Mesenchymal stem cell (in vitro differentiated cells and primary cell): ENCODE measurements around the gene WDFY3.
"Not testable (repeated sequence)": the region's sequence is repeated elsewhere in the genome, so short reads cannot be mapped to it uniquely, and the experiment has no call there.

Experiments
- DNase-seq: peaks from one replicate; pipeline ENCODE4 v3.0.0-alpha.2; 2013
- H2AFZ ChIP-seq: one replicate; pipeline ENCODE4 v1.6.1; 2013; ENCODE audit warnings: low read depth, mild to moderate bottlenecking, control low read depth, inconsistent platforms, low read length, moderate library complexity
- H2AK5ac ChIP-seq: 2 replicates; pipeline ENCODE4 v1.6.1; 2013; ENCODE audit warnings: low read length, moderate library complexity, mild to moderate bottlenecking, inconsistent platforms; ENCODE audit not compliant: severe bottlenecking
- H2BK120ac ChIP-seq: one replicate; pipeline ENCODE4 v1.6.1; 2013; ENCODE audit warnings: low read depth, mild to moderate bottlenecking, inconsistent platforms, low read length, moderate library complexity
- H2BK12ac ChIP-seq, 2 experiments: one replicate each; pipeline ENCODE4 v1.6.1; 2013; ENCODE audit warnings: inconsistent platforms in 2 of 2, low read length in 2 of 2, mild to moderate bottlenecking in 2 of 2, moderate library complexity in 2 of 2, control low read depth in 1 of 2
- H2BK15ac ChIP-seq: one replicate; pipeline ENCODE4 v1.6.1; 2013; ENCODE audit warnings: mild to moderate bottlenecking, low read depth, inconsistent platforms; ENCODE audit not compliant: poor library complexity, severe bottlenecking
- H2BK5ac ChIP-seq: 2 replicates; pipeline ENCODE4 v1.6.1; 2013; ENCODE audit warnings: low read depth, mild to moderate bottlenecking, low read length, control low read depth, inconsistent platforms; ENCODE audit not compliant: poor library complexity, severe bottlenecking
- H3K14ac ChIP-seq, 2 experiments: one replicate each; pipeline ENCODE4 v1.6.1; 2013; ENCODE audit warnings: inconsistent platforms in 2 of 2, low read length in 2 of 2, control low read depth in 1 of 2, mild to moderate bottlenecking in 1 of 2, moderate library complexity in 1 of 2
- H3K18ac ChIP-seq, 2 experiments: one replicate each; pipeline ENCODE4 v1.6.1; 2013; ENCODE audit warnings: inconsistent platforms in 2 of 2, low read length in 2 of 2, control low read depth in 1 of 2, low read depth in 1 of 2, mild to moderate bottlenecking in 1 of 2
- H3K23ac ChIP-seq, 2 experiments: one replicate each; pipeline ENCODE4 v1.6.1; 2013; ENCODE audit warnings: inconsistent platforms in 2 of 2, low read length in 2 of 2, mild to moderate bottlenecking in 2 of 2, moderate library complexity in 2 of 2, control low read depth in 1 of 2
- H3K27ac ChIP-seq: 2 replicates; pipeline ENCODE4 v1.5.1; 2013; ENCODE audit warnings: mild to moderate bottlenecking, moderate library complexity, low read length, control low read depth, inconsistent platforms; ENCODE audit not compliant: poor library complexity, severe bottlenecking
- H3K27me3 ChIP-seq, 2 experiments: 2 replicates each; pipeline versions ENCODE4 v1.6.1 to v1.7.0; 2013; ENCODE audit warnings: low read length in 2 of 2, mild to moderate bottlenecking in 2 of 2, moderate library complexity in 2 of 2, control low read depth in 1 of 2, inconsistent platforms in 1 of 2; ENCODE audit not compliant: control insufficient read depth in 1 of 2, insufficient read depth in 1 of 2
- H3K36me3 ChIP-seq, 2 experiments: 2 replicates each; pipeline versions ENCODE4 v1.6.1 to v1.7.0; 2013; ENCODE audit warnings: low read length in 2 of 2, control low read depth in 1 of 2, inconsistent platforms in 1 of 2, low read depth in 1 of 2, mild to moderate bottlenecking in 1 of 2; ENCODE audit not compliant: insufficient read depth in 2 of 2, control insufficient read depth in 1 of 2
- H3K4ac ChIP-seq, 2 experiments: one replicate each; pipeline ENCODE4 v1.6.1; 2013; ENCODE audit warnings: inconsistent platforms in 2 of 2, low read length in 2 of 2, mild to moderate bottlenecking in 2 of 2, moderate library complexity in 2 of 2, control low read depth in 1 of 2, low read depth in 1 of 2
- H3K4me1 ChIP-seq: 2 replicates; pipeline ENCODE4 v1.6.1; 2013; ENCODE audit warnings: low read depth, low read length, control low read depth; ENCODE audit not compliant: control insufficient read depth, insufficient read depth
- H3K4me2 ChIP-seq: 2 replicates; pipeline ENCODE4 v1.6.1; 2013; ENCODE audit warnings: low read length, mild to moderate bottlenecking, inconsistent platforms; ENCODE audit not compliant: poor library complexity, severe bottlenecking
- H3K4me3 ChIP-seq, 2 experiments: 2 replicates each; pipeline versions ENCODE4 v1.5.1 to v1.7.0; 2013; ENCODE audit warnings: low read length in 2 of 2, mild to moderate bottlenecking in 2 of 2, control low read depth in 1 of 2, low read depth in 1 of 2; ENCODE audit not compliant: insufficient read depth in 1 of 2
- H3K79me1 ChIP-seq: replicated peaks from 2 replicates; pipeline ENCODE4 v1.6.1; 2013; ENCODE audit warnings: mild to moderate bottlenecking, control low read depth, low read length, inconsistent platforms; ENCODE audit not compliant: poor library complexity, severe bottlenecking
- H3K9ac ChIP-seq: 2 replicates; pipeline ENCODE4 v1.7.0; 2013; ENCODE audit warnings: mild to moderate bottlenecking, low read length, moderate library complexity
- H3K9me3 ChIP-seq: 2 replicates; pipeline ENCODE4 v1.7.0; 2013; ENCODE audit warnings: mild to moderate bottlenecking, low read length; ENCODE audit not compliant: control insufficient read depth
- H4K8ac ChIP-seq: one replicate; pipeline ENCODE4 v1.6.1; 2013; ENCODE audit warnings: inconsistent platforms, mild to moderate bottlenecking, low read length, moderate library complexity
- H4K91ac ChIP-seq: one replicate; pipeline ENCODE4 v1.6.1; 2013; ENCODE audit warnings: mild to moderate bottlenecking, low read length, inconsistent platforms
- WGBS: methylation state at CpG from one replicate; pipeline ENCODE4 v1.1.7; 2013; ENCODE audit warnings: mixed read lengths; 5-methylcytosine and 5-hydroxymethylcytosine counted together

WDFY3 gene

GRCh38 chr4:84669201-84669600 lies 297.3 kb downstream of the WDFY3 start:
- Histone ChIP-seq H2BK15ac (no peak overlapping the region), H3K9ac (no peak overlapping the region), H3K4me3 (no peak overlapping the region), H3K18ac (no peak overlapping the region), H2BK12ac (no peak overlapping the region), H3K4ac (no peak overlapping the region), H4K91ac (no peak overlapping the region), H2BK120ac (no peak overlapping the region), H2AK5ac (no peak overlapping the region), H3K4me1 (peaks cover 3% of the 10 kb centered on the region), H2AFZ (no peak overlapping the region), H2BK5ac (no peak overlapping the region), H3K36me3 (peaks cover 16 to 68% of the 10 kb centered on the region in 2 experiments), H3K27me3 (no peaks in the 10 kb centered on the region), H3K4me2 (no peak overlapping the region), H4K8ac (no peak overlapping the region), H3K23ac (no peak overlapping the region), H3K14ac (no peak overlapping the region), H3K27ac (no peak overlapping the region), H3K9me3 (no peaks in the 10 kb centered on the region), H3K79me1 (peaks cover 2% of the 10 kb centered on the region)
- no peak for DNase-seq
- WGBS, result 94% methylated on average over 1 of the region's 1 CpG

GRCh38 chr4:84666439-84666838 lies 300.1 kb downstream of the WDFY3 start:
- Histone ChIP-seq H3K79me1 (peaks cover 2% of the 10 kb centered on the region), H2AFZ (no peak overlapping the region), H4K8ac (no peak overlapping the region), H3K27ac (no peak overlapping the region), H3K4me3 (no peak overlapping the region), H2BK120ac (no peak overlapping the region), H3K4me1 (no peaks in the 10 kb centered on the region), H3K9me3 (no peaks in the 10 kb centered on the region), H2BK15ac (no peak overlapping the region), H3K14ac (no peak overlapping the region), H3K36me3 (peaks cover 16 to 51% of the 10 kb centered on the region in 2 experiments), H2BK12ac (no peak overlapping the region), H3K18ac (no peak overlapping the region), H4K91ac (no peak overlapping the region), H3K27me3 (no peaks in the 10 kb centered on the region), H3K9ac (no peak overlapping the region), H2AK5ac (no peak overlapping the region), H3K4ac (no peak overlapping the region), H2BK5ac (no peak overlapping the region), H3K23ac (no peak overlapping the region), H3K4me2 (no peak overlapping the region)
- DNase-seq, result no peak
- no CpG with 5 or more reads among the region's 1 CpG for WGBS

- not testable (repeated sequence) for H3K27me3 ChIP-seq, H2BK12ac ChIP-seq, H2BK120ac ChIP-seq, DNase-seq, H3K23ac ChIP-seq, H3K4ac ChIP-seq, H3K79me1 ChIP-seq, H3K27ac ChIP-seq, H3K18ac ChIP-seq, H3K14ac ChIP-seq, H2BK5ac ChIP-seq, H3K4me1 ChIP-seq, H4K91ac ChIP-seq, H4K8ac ChIP-seq, H3K4me2 ChIP-seq, H3K9me3 ChIP-seq, H2AFZ ChIP-seq, H3K9ac ChIP-seq, H3K4me3 ChIP-seq, H2AK5ac ChIP-seq, H2BK15ac ChIP-seq
- H3K36me3 ChIP-seq, result peaks cover 19 to 36% of the 10 kb centered on the region in 2 experiments
- 97% methylated on average over 15 of the region's 19 CpGs for WGBS
Measured at GRCh38 chr4:84664767-84665166, 301.7 kb downstream of the WDFY3 start.

- no peak overlapping the region for H4K91ac ChIP-seq
- H2AK5ac ChIP-seq, result no peak overlapping the region
- H3K79me1 ChIP-seq, result no peaks in the 10 kb centered on the region
- H3K4me3 ChIP-seq, result no peak overlapping the region
- H3K4ac ChIP-seq, result no peak overlapping the region
- no peak overlapping the region for H3K14ac ChIP-seq
- H4K8ac ChIP-seq, result no peak overlapping the region
- H3K27me3 ChIP-seq, result no peaks in the 10 kb centered on the region
- H3K23ac ChIP-seq, result no peak overlapping the region
- H3K9me3 ChIP-seq, result no peaks in the 10 kb centered on the region
- no peak overlapping the region for H2AFZ ChIP-seq
- peaks cover 6 to 15% of the 10 kb centered on the region in 2 experiments for H3K36me3 ChIP-seq
- no peak overlapping the region for H2BK5ac ChIP-seq
- H2BK12ac ChIP-seq, result no peak overlapping the region
- WGBS, result 93% methylated on average over 3 of the region's 4 CpGs
- H3K4me1 ChIP-seq, result no peaks in the 10 kb centered on the region
- H2BK120ac ChIP-seq, result no peak overlapping the region
- H3K18ac ChIP-seq, result no peak overlapping the region
- no peak overlapping the region for H3K27ac ChIP-seq
- H3K4me2 ChIP-seq, result no peak overlapping the region
- no peak overlapping the region for H2BK15ac ChIP-seq
- no peak for DNase-seq
- no peak overlapping the region for H3K9ac ChIP-seq
Measured at GRCh38 chr4:84661191-84661939, 305.1 kb downstream of the WDFY3 start.
